GM21529 (cell line): ENCODE data around the gene AGMAT.
"Not testable (repeated sequence)": the region's sequence is repeated elsewhere in the genome, so short reads cannot be mapped to it uniquely, and the experiment has no call there.

Experiments used
- ATAC-seq: cut with Tn5 transposase; IDR thresholded peaks from one replicate; pipeline ENCODE4 v1.9.1; 2021; ENCODE audit not compliant: unreplicated experiment

Gene AGMAT

DNA sequence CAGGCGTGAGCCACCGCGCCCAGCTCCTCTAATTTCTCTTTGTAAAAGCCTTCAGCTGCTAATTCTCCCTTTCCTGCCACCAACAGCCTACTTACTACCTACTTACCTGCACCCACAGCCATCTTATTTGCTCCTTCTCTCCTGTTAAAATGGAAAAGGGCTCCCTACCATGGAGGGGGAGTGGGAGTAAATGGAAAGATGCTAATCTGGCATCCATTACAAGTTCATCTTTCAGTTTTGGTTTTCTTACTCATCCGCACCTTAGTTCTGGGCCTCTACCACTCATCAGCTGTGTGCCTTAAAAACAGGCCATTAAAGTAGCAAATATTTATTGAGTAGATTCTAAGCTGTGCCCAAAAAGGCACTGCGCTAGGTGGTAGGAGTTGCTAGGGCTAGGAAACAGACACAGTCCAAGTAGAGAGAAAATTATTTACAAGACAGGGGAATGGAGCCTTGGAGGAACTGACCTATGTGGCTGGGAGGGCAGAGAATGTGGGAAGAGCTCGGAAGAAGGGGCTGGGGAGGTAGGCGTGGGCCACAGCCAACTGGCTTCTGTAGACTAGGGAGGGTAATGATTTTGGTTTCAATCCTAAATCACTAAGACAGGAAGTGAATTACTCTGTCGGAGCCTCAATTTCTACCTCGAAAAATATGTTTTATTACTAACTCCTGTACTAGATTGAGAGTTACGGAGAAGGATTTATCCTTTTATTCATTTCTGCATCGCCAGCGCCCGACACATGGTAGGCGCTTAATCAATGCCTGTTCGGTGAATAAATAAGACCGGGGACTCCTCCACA, 31.7 kb upstream of the AGMAT start:
- ATAC-seq, result peak; percentile 15

DNA sequence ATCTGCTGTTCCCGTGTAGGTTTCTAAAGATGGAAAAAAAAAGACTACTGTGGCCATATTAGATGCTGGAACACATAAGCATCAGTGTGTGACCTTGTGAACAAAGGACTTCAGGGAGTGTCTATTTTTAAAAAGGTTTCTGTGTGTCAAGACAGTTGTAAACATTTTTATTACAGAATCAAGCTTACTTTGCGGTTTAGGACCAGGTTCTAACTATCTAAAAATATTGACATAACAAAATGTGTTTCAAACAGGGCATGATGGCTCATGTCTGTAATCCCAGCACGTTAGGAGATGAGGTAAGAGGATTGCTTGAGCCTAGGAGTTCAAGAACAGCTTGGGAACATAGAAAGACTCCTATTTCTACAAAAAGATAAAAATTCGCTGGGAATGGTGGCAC, 25.3 kb upstream of the AGMAT start:
- ATAC-seq, result no peak

DNA sequence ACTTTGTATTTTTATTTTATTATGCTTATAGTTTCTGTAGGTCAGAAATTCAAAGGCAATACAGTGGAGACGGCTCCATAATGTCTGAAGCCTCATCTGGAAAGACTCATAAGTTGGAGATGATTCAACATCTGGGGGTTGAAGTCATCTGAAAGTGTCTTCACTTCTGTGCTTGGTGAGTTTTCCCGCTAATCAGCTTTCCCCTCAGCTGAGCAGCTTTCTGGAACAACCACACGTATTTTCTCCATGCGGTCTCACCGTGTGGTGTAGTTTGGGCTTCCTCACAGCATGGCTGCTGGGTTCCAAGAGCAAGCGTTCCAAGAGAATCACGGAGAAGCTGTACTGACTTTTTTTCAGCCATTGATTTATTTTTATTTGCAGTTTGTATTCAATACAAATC, 24.8 kb upstream of the AGMAT start:
- ATAC-seq, result no peak

DNA sequence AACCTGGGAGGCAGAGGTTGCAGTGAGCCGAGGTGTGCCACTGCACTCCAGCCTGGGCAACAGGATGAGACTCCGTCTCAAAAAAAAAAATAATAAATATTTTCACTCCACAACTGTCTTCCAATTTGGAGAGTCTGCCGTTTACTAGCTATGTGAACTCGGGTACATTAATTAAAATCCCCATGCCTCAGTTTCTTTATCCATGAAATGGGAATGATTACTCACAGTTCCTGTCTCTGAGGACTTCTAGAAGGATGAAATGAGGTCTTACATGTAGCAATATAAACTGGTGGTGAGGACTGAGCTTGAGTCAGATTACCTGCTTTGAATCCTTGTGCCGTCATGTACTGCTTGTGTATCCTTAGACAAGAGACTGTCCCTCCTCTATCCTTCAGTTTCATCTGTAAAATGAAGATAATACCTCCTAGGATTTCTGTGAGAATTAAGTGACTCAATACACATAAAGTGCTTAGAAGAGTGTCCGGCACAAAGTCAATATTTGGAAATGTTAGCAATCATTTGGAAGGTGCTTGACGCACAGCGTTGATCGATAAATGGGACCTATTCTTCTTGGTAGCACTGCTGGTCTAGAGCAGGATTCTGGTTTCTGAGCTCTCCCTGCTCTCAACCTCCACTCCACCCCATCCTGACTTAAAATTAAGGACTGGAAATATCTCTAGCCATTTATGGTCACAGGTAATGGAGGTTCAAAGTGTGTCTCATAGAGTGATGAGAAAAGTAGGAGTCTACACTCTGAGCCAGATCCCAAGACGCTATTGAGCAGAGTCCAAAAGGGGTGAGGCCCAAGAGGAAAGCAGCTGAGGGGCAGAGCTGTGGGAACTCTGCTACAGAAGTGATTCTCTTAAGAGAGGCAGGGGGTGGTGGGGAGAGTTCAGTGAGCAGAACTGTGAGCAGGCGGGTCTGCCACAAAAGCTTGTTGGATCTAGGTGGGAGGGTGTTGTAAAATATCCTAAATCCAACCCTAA, 20.8 kb upstream of the AGMAT start:
- ATAC-seq, result no peak

DNA sequence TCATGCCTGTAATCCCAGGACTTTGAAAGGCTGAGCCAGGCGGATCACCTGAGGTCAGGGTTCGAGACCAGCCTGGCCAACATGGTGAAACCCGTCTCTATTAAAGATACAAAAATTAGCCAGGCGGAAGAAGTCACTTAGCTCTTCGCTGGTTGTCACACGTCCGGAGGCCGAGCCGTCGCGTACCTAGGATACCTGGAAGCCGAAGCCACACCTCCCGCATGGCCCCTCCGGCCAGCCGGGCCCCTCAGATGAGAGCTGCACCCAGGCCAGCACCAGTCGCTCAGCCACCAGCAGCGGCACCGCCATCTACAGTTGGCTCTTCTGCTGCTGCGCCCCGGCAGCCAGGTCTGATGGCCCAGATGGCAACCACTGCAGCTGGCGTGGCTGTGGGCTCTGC, 19.5 kb upstream of the AGMAT start:
- not testable (repeated sequence) for ATAC-seq

DNA sequence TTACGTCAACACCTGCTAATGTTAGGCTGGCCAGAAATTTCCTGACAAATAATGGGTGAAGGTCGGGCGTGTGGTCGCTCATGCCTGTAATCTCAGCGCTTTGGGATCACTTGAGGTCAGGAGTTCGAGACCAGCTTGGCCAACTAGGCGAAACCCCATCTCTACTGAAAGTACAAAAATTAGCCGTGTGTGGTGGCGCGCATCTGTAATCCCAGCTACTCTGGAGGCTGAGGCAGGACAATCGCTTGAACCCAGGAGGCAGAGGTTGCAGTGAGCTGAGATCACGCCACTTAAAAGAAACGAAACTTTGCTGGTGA, 19.1 kb upstream of the AGMAT start:
- ATAC-seq, result not testable (repeated sequence)

DNA sequence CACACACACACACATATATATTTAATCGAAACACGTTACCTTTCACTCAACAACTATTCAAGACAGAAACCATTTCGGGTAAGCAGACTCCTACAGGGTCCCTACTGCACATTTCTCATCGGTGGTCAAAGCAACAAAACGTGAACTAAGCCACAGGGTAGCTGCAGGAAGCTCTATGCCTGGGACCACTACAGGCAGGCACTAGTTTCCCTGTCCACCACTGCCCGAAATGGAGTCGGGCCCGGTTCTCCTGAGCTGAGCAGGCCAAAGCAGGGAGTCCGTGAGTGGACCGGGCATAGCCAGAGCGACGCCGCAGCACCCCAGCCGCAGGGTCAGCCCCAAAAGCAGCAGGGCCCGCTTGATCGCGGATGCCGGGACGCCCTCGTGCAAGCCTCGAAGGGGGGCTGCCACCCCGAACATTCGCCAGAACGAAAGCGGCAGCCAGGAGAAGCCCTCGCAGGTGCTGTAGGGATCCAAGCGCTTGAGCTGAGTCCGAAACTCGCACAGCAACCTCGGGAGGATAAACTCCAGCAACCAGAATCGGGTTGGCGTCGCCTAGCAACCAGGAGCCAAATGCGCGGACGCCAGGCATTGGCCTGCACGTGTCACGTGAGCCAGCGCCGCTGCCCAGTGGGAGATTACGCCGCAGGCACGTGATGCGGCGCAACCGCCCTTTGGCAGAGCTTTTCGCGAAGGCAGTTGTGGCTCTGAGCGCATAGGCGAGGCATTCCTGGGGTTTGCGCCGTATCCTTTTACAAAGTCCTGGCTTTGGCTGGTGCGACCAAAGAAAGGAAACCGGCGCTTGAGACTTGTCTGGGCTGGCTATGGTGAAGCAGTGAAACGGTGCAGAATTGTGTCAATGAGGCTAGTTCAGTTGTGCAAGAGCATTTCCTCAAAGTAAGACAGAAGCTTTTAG, 18.5 kb upstream of the AGMAT start:
- ATAC-seq, result peak; percentile 89

DNA sequence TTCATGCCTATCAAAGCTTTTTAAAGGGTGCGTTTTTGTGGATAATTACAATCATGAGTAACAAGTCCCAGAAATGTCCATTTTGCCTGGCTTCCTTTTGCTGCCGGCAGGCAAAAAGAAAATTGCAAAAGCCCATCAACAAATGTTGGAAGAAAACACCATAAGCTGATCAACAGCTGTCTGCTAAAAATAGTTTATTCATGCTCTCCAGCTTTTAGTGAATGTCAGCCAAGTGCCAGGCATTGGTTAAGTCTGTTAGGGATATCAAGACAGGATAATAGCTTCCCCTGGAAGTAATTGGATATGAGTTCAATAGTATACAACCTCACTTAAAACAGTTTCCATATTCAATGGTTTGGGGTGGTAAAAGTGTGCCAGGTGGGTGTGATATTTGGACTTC, 13.6 kb upstream of the AGMAT start:
- ATAC-seq, result no peak

DNA sequence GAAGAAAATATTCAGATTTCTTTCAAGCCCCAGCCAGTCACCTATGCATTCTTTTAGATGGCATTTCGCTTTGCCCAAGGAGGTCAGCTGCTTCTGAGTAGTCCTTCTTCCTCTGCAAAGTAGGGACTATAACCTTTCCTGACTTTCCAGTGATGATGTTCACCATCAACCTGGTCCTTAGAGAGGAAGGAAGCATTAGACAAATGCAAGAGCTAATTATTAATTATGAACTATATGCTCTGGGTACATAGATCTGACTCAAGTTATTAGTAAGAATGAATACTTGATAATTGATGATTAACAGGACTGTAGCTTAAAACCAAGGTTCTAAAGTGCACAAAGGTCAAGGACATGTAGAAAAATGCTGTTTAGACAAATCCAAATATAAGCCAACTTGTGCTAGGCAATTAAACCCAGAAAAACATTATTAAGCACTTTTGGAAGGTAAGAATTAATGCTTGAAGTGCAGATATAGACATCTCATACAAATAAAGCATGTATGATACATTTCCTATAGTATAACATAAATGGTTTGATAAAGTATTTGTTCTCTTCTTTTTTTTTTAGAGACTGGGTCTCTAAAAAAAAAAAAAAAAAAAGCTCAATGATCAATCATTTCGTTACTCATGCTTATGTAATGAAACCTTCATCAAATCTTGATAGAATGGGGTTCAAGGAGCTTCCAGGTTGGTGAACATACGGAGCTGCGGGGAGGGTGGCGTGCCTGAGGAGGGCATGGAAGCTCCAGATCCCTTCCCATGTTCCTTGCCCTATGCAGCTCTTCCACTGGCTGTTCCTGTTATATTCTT, 11.2 kb upstream of the AGMAT start:
- ATAC-seq, result no peak

DNA sequence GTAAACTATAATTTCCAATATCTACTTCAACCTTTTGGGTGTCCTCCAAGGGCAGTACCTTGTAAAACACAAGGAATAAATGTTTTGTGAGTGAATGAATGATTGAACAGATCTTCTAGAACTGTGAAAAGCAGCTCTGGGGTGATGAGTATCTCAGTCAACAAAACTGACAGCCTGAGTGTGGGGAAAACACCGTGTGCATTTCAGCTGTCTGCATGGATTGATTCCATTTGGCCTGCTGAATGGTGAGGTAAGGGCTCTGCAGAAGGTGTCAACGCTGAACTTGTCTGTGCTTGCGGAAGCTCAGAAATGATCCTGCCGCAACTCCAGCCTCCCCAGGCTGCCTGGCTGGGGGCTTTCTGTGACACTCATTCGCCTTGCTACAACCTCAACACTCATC, 7.4 kb upstream of the AGMAT start:
- no peak for ATAC-seq

DNA sequence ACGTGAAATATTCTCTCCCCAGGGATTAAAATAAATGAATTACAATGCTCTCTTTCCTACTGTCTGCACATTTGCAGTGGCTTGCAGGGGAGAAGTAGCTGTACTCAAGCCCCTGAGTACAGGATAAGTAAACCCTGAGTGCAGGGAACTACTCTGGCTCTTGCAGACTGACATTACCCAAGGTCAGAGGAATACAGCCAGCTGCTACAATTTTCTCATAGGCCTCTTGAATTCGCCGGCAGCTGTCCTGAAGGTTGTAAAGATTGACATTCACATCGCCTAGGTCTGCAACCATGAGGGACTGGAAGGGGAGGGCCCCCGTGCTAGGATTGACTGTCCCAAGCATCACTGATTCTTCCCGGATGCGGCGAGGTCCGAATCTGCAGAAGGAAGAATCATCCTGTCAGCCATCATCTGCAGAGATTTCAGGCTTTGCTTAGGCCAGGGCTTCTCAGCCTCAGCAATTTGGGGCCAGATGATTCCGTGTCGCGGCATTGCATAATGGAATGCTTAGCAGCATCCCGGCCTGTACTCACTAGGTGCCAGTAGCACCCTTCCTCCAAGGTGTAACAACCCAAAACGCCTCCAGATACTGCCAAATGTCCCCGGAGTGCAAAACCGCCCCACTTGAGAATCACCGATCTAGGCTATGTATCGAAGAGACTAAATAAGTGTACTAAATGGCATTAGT, 1.7 kb downstream of the AGMAT start:
- ATAC-seq, result no peak

DNA sequence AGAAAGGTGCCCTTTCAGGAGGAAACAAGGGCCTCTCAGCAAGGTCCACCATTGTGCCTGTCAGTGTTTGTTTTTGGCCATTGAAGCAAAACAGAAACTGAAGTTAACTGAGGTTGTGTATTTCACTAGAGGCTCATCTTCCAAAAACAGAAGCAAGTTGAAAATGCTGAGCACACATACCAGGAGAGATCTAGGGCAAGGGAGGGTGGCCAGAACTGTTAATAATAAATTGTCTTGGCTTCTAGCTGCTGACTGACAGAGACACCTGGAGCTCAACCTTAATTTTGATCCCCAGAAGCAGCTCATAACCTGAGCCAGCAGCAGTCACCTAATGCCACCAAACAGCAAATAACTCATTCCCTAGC, 5.2 kb downstream of the AGMAT start:
- peak; percentile 61 for ATAC-seq

DNA sequence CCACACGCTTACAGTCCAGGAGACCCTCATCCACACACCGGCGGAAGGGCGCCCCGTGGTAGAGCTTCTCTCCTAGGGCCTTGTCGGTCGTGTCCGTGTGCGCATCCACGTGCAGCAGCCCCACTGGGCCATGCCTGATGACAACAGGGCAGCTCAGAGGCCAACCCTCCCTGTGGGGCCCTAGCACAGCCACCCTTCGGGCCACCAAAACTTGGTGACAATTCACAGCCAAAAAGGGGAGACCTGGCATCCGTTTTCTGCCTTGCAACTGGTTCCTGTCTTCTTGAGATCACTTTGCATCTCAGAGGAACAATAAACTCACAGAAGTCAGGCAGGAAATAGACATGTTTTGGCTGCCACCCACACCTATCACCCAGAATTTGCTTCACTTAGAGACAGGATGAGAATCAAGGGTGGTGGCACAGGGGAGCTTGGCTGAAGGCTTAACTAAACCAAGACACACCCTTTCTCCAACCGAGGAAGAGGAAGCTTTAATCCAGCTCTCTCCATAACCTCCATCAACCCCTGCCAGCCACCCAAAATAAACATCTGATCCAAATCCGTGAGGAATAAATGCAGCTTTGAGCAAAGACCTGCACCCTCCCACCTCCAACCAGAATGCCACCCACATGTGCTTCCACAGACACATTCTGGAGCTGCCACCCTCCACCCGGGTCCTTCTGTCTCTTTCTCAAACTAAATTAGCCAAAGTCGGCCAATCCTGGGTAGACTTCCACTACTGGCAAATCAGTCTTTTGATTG, 5.7 kb downstream of the AGMAT start:
- ATAC-seq, result peak; percentile 41

DNA sequence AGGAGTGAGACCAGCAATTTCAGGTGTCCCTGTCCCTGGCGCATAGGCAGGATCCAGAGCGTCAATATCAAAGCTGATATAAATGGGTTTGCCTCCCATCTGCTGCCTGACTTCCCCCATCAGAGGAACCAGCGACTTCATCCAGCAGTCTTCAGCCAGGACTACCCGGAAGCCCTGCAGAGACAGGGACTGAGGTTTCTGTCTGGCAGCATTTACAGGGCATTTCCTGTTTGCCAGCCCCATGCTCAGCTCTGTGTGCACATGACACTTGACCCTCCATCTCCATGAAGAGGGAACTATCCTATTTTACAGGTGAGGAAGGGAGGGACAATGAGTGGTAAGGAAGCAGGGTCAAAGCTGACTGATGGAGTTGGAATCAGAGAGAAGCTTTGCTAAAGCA, 7.2 kb downstream of the AGMAT start:
- no peak for ATAC-seq

DNA sequence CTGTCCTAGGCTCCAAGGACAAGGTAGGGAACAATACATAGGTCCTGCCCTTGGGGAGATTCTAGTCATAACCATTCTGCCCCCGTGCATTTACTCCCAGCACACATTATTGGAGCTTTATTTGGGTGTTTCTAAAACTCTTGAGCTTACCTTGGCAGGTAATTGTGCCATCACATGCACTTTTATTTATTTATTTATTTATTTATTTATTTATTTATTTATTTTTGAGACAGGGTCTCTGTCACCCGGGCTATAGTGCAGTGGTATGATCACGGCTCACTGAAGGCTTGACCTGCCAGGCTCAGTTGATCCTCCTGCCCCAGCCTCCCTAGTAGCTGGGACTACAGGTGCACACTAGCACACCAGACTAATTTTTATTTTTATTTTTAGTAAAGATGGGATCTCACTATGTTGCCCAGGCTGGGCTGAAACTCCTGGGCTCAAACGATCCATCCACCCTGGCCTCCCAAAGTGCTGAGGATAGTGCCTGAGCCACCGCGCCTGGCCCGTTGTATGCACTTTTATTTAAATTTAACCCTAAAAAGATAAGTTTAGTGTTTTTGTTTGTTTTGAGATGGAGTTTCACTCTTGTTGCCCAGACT, 9.2 kb downstream of the AGMAT start:
- ATAC-seq, result no peak

DNA sequence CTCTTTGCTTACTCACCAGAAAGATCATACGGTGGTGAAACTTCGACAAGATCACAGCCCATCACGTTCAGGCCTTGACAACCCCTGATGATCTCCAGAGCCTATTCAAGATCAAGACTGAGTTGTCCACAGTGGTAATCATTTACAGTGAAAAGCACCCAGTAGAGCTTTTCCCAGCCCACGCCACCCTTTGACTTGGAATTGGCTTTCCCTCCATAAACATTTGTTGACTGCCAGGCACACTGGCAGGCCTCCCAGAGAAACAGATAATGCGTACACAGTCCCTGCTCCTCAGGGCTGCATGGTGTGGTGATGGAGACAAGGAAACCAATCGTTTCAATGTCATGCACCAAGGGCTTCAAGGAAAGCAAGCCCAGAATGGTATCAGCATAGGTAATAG, 10.1 kb downstream of the AGMAT start:
- no peak for ATAC-seq

DNA sequence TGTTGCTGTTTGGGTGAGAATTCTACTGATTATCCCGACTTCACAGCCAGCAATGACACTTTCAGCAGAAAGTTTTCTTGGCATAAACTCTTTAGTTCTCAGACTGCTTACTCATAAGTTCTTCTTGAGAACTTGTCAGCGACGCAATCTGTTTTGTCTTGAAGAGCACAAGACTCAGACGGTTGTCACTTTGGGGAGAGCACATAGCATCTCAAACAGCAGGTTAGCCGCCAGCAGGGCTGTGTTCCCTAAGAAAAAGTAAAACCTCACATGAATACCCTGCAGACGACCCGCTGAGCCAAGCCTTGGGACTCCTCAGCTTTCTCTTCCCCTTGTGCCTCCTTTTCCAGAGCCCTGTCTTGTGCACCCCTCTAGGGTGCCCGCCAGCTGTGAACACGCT, 11.4 kb downstream of the AGMAT start:
- ATAC-seq, result no peak

DNA sequence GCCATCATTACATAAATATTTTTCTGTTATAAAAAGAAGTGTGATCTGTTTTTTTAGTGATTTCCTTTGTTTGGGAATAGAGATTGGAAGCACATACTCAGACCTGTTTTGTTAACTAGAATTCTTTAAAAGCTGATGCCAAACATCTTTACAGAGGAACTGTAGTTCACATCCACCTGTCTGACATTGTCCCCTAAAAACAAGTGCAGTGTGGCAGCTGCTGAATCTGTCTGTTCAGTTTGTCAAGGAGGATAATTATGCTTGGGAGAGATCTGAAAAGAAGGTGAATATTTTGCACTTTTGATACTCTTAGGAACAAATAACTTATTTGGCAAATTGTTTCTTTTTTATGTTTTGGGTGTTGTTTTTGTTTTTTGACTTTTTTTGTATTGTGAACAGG, 13.6 kb downstream of the AGMAT start:
- no peak for ATAC-seq

DNA sequence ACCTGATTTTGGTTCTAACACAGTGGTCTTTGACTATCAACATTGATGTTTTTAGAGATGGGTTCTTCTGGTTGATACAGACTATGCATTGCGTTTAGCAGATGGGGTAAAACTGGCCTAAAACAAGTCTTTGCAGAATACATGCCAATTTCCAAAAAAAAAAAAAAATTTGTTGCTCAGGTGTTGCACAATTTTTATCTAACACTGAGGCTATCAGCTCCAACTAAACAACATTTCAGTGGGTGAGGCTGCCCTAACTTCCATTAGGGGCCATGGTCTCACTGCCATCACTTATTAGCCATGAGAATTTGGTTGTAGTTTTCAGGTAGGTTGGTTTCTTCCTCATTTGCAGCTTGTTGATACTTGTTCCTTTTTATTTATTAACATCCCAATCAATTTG, 14.0 kb downstream of the AGMAT start:
- ATAC-seq, result no peak
